GM13976 (cell line): ENCODE results near the gene CRYGN.

Source experiments
- DNase-seq: peaks from one replicate; pipeline ENCODE4 v3.0.0; 2012; ENCODE audit warnings: low spot score
- in situ Hi-C: fragments of 300-500 bp; cut with MboI; formaldehyde crosslinking; loops from one replicate; pipeline ENCODE4 v1.12.0; 2022; ENCODE audit warnings: low sequenced_read_pairs, mixed read lengths, inconsistent platforms; ENCODE audit not compliant: unreplicated experiment
- TF ChIP-seq, protein P1 (sequence below): IDR thresholded peaks from 2 replicates; pipeline ENCODE4 v1.5.1; 2012; ENCODE audit warnings: borderline replicate concordance, mild to moderate bottlenecking; ENCODE audit not compliant: insufficient read depth; ENCODE audit errors: extremely low read depth, missing control alignments, control extremely low read depth

Gene CRYGN

DNA sequence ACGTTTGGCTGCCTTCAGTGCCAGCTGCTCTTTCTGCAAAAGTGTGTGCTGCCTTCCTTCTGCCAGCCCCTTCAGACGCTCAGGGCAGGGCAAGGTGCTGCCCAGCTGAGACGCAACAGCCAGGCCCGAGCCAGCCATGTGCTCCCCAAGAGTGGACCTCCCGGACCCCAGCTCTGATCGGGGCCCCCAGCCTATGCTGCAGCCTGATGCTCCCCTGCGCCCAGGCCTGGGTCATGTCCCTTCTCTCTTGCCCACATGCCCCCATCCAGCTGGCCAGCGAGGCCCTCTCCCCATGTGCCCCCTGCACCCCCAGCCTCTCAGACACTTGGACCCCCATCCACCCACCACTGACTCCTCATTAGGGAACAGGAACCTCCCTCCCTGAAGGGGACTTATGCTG lies 47.9 kb downstream of the CRYGN start:
- TF ChIP-seq, protein P1, sequence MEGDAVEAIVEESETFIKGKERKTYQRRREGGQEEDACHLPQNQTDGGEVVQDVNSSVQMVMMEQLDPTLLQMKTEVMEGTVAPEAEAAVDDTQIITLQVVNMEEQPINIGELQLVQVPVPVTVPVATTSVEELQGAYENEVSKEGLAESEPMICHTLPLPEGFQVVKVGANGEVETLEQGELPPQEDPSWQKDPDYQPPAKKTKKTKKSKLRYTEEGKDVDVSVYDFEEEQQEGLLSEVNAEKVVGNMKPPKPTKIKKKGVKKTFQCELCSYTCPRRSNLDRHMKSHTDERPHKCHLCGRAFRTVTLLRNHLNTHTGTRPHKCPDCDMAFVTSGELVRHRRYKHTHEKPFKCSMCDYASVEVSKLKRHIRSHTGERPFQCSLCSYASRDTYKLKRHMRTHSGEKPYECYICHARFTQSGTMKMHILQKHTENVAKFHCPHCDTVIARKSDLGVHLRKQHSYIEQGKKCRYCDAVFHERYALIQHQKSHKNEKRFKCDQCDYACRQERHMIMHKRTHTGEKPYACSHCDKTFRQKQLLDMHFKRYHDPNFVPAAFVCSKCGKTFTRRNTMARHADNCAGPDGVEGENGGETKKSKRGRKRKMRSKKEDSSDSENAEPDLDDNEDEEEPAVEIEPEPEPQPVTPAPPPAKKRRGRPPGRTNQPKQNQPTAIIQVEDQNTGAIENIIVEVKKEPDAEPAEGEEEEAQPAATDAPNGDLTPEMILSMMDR, result no peak
- DNase-seq, result no peak
- in situ Hi-C loops, result no loop called here

DNA sequence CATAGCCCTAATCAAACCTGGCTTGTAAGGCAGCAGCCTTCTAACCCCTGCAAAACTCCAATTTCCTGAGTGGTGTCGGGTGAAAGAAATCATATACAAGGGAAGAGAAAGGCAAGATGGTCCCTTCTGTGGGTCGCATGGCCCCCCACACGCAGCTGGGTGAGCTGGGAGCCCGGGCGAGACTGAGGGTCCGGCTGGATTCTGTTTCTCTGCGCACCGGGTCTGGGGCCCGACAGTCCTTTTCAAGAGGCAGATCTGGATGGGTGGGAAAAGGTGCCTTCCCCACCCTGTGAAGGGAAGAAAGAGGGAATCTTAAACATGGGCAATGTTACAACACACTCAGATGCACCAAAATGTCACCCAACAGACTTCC lies 48.6 kb downstream of the CRYGN start:
- TF ChIP-seq, protein P1, result no peak
- in situ Hi-C loops, result no loop called here
- no peak for DNase-seq

GRCh38 chr7:151390598-151391357 lies 49.2 kb downstream of the CRYGN start:
- DNase-seq, result no peak
- in situ Hi-C loops, result no loop called here
- TF ChIP-seq, protein P1, result no peak

DNA sequence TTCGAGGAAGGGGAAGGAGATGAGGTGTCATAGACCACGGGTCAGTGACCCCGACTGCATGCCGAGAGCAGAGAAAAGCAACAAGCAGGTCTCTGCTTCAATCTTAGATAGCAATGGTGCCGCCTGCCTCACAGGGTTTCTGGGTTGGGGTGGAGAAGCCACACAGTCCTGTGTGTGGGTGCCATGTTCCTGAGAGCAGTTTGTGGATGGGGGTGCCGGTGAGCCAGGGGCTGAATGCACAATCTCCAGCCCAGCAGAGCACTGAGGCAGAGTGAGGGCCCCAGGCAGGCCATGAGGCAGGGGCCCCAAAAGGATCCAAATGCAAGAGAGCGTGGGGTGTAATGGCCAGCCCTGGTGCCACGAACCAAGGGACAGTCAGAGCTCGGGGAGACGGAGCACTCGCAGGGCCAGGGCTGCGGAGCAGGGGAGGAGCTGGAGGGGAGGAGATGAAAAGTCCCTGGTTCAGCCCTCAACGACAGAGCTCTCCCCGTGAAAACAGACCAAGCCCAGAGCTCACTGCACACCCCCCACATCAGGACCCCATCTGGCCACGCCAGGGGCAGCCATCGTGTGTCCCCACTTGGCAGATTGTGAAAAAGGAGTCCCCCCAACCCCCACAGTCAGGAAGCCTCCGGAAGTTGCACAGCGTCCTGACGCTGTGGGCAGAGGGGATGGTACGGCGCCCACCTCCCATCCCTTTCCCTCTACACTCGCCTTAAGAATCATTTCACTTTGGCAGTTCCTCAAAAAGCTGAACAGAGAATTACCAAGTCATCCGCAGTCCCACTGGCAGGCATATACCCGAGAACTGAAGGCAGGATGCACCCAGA lies 50.0 kb downstream of the CRYGN start:
- in situ Hi-C loops, result no loop called here
- no peak for DNase-seq
- TF ChIP-seq, protein P1, result no peak

DNA sequence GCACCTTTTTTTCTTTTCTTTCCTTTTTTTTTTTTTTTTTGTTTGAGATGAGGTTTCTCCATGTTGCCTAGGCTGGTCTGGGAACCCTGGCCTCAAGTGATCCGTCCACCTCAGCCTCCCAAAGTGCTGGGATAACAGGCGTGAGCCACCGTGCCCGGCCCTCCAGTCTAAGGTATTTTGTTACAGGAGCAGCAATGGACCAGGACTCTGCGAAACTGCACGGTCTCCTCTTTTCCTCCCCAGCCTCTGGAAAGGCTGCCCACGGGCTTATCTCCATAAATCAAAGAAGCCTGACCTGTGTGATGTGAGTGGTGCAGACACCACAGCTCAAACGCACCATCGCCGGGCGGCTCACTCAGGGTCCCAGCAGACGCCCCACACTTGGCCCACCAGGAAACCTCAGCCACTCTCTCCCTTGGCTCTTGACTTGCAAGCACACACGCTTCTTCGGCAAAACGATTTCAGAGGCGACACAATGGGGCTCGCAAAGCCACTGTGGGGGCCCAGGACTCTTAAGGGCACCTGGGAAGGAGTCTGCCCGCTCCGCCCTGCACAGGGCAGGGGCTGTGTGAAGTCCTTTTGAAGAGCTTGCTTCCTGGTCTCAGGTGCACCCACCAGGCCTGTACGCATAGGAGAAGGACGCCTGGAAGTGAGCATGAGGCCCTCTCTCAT lies 50.7 kb downstream of the CRYGN start:
- TF ChIP-seq, protein P1, result no peak
- in situ Hi-C loops, result no loop called here
- DNase-seq, result no peak

GRCh38 chr7:151388430-151388829 lies 51.5 kb downstream of the CRYGN start:
- DNase-seq, result no peak
- in situ Hi-C loops, result no loop called here

More at GRCh38 chr7:151388430-151388829, 51.5 kb downstream of the CRYGN start:
- TF ChIP-seq, protein P1, result no peak
